Activated CD8-positive, alpha-beta memory T cell treated with anti-CD3 and anti-CD28 coated beads for 1 hour (primary cell): ENCODE measurements around the gene CFAP61.

Experiments
- DNase-seq, 2 donors: peaks; one replicate each; pipeline ENCODE4 v3.0.0-alpha.2; 2020; ENCODE audit warnings: low read depth in 1 of 2; ENCODE audit errors: extremely low read depth in 1 of 2

Gene CFAP61

DNA sequence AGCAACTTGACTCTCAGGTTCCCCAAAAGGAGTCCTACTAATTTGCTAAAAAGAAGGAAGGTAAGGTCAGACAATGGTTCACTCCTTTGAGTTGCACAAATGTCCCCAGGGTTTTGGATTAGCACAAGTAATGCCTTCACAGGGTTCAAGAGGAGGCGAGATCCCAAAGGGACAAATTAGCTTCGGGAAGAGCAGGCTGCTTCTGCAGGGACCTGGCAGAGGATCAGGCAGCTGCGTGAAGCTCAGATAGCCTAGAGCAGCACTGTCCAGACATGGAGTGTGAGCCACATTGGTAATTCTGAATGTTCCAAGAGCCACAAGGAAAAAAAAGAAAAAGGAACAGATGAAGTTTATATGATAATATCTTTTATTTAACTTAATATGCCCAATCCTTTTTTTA lies 115.4 kb downstream of the CFAP61 start:
- no peak for DNase-seq

DNA sequence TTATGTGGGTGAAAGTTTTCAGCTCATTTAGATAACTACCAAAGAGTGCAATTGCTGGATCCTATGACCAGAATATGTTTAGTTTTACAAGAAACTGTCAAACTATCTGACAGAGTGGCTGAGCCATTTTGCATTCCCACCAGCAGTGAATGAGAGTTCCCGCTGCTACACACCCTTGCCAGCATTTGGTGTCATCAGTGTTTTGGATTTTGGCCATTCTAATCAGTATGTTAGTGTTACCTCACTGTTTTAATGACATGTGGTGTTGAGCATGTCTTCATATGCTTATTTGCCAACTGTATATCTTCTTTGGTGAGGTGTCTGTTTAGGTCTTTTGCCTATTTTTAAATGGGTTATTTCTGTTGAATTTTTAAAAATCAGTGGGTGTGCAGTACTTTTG lies 120.9 kb downstream of the CFAP61 start:
- no peak for DNase-seq

DNA sequence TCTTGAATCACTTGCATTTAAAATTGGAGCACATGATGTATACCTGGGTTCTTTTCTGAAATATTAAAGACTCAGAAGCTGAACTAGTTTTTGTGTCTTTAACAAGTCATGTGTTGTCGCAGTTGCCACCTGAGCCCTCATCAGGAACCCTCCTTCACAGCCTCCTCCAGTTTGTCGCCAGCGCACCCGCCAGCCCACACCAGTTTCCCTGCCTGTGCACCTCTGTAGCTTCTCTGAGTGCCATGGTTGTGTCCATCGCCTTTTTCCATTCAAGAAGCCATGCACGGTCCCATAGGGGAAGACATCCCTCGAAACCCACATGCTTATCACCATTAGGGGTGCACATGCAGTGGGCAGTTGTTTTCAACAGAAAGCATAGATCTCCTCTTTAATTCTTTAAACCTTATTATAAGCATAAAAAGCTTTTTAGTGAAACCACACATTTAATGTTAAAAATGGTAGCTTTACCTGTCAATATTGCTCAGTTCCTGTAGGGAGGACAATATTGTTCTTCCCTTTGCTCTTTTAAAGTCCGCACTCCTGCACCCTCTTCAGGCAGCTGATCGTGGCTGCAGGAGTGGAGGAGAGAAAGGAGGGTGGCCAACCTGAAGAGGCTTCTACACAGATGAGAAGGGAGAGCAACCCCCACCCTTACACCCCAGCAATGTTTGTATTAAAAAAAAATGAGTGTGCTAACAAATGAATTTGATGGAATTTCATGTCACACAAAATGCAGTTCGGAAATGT lies 121.9 kb downstream of the CFAP61 start:
- DNase-seq: no peak

DNA sequence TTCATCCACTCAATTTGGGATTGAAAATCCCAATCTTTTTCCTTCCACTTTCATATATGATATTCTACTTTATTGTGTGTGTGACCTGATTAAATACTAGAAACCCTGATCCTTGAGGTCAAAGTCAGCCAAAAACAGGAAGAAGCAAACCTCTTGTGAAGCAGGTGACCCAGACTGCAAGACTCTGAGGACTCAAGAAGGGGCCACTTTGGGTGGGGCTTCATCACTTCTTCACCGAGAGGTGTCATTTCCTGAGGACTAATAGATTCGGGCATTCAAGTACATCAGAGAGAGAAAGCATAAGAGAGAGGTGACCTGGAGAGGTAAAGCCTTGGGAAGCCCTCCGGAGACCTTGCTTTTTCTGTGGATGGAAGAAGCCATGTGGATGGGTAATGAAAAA lies 129.0 kb downstream of the CFAP61 start:
- no peak for DNase-seq

DNA sequence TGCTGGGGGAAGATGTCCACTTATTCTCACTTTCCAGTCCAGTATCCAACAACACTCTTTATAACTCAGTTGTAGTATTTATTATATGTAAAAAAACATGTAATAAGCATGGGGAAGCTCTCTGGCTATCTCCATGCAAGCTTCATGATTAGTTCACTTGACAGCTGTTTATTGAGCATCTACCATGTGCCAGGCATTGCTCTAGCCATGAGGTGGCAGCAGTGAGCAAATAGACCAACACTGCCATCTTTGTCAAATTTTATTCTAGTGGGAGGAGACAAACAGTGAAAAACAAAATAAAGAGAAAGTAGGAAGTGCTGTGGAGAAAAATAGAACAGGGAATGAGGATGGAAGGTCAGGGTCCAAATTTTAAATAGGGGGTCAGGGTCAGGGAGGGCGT lies 131.8 kb downstream of the CFAP61 start:
- no peak for DNase-seq

DNA sequence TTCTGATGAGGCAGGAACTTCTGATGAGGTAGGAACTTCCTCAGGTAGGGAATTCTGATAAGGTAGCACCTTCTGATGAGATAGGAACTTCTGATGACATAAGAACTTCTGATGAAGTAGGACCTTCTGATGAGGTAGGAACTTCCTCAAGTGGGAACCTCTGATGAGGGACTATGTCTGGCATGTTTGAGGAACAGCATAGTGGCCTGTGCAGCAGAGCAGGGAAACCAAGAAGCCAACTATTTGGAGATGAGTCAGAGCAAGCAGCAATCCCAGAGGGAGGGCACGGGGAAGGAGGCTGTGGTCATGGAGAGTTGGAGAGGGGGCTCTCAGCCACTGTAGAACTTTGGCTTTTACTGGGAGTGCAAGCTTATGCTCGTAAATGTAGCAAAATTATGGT lies 132.4 kb downstream of the CFAP61 start:
- DNase-seq: no peak

DNA sequence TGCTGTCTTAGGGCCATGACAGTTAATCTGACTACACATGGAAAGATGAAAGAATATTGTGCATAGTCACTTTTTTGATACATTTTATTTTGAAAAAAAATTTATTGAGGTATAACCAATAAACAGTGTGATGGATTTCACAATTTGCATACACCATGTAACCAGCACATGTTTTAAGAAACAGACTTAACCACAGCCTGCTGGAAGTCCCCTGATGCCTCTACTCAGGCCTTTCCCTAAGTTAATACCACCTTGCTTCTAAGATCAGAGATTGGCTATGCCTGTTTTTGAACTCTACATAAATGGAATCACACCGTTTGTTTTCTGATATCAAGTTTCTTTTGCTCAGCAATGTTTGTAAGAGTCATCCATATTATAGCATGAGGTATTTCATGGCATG lies 136.3 kb downstream of the CFAP61 start:
- no peak for DNase-seq

DNA sequence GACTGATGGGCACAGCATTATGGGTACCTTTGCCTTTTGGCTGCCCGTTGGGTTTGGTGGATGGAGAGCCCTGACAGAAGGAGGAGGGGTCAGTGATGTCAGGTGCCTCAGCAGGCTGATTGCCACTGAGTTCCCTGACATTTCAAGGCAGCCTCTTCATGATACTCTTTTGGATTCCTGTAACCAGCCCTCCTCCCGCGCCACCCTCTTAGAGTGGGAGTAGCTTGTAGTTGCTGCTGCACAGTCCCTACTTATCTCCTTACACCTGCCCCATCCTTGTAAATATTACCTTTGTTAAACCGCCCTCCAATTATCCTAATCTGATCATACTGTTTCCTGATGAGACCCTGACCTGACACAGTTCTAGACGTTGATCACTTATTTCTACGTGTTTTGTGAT lies 140.0 kb downstream of the CFAP61 start:
- DNase-seq: no peak

DNA sequence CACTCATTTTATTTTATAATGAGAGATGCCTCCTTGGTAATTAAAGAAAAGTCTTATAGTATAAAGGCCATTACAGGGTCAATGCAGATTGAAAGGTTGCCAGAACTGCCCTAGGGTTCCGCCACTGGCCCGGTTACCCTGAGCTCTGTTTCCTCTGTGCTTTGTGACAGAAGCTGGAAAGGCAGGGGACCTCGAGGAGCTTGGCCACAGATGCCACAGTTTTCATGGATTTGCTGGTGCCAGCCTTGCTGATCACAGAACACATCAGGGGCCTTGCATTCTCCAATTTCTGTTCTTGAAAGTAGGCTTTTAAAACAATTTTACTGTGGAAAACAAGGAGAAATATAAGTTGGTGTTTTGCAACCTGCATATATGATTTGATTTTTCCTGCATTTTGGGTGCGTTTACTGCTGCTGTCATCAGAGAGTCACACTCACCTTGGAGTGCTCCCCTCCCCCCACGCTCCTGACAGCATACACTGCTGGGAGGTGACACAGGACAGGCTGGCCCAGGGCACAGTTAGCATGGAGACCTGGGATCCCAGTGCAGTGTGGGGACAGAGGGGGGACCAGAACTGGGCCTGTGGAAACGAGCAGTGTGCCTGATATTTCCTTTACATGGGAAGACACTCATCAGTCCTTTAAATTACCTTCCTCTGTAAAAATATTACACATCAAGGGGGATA lies 142.8 kb downstream of the CFAP61 start:
- no peak for DNase-seq

DNA sequence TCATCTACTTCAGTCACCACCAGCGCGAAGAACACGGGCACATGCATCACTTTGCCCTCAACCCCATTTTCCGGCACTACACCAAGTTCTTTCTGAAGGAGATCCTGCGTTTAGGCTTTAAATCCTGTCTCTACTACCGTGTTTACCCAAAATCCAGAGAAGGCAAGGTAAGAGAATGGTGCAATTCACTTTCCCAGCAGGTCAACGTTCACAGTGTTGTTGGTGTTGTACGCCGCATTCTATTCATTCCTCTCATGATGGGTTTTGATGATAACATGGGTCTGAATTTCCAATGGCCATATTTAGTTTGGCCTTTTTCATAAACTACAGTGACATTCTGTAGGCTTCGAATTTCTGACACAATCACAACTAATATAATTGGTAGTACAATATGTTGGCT lies 144.3 kb downstream of the CFAP61 start:
- no peak for DNase-seq

DNA sequence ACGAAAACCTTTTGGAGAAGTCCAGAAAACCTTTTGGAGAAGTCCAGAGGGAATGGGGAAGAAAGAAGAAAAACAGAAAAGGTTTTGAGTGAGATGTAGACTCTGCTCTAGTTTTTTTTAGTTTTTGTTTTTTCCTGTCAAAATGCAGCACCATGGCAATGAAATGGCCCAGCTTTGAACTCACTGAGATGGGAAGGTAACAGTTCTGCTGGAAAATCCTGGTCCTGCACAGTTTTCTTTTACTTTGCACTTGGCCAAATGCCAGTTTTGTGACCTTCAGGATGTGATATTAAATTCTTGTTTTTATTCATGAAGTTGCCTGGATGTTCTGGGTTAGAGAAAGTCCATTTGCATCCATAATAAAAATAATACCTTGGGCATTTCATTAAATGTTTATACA lies 145.7 kb downstream of the CFAP61 start:
- DNase-seq: no peak

DNA sequence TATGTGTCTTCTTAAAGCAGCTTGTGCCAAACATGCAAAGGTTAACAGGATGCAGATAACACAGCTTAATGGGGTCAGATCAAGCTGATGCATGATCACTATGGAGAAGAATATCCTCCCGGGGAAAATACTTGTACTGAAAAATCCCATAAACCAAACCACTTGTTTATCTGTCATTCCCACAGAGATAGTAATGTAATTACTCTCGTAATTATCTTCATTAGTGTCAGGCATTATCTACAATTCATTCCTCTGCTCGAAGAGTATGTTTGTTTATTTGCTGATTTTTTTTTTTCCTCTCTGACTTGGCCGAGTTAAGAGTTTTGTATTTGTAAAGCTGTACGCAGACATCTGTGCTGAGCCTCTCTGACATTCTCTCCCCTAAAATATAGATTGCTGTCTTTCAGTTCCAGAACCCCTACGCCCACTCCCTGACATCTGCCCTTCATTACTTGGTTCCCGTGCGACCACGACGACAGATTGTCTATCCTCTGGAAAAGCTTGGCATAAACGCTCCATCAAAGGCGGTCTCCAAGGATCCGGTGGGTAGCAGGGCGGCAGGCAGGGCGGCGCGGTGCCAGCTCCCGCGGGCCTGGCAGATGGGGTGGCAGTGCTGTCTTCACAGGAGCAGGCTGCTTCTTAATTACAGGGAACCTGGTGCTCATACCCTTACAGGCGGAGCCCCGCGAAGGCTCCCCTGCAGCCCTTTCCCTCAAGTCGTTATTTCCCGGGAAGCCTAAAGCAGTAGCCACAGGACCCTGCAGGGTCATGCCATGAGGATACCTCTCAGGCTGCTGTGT lies 147.2 kb downstream of the CFAP61 start:
- DNase-seq: no peak

DNA sequence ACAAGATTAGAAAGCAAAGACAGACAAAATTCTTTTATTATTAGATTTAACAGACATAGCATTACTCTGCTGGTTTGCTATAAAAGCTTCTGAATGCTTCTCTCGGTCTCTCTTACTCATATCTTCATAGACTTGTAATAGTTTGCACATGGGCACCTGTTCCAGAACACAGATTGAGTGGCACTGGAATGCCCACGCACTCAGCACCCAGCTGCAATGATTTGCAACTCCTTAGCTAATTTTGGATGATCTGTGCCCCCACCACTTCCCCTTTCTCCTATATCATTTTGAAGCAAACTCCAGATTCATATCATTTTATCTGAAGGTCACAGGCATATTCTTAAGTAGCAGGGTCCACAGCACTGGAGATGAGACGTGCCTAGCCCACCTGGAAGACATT lies 148.8 kb downstream of the CFAP61 start:
- DNase-seq: no peak

DNA sequence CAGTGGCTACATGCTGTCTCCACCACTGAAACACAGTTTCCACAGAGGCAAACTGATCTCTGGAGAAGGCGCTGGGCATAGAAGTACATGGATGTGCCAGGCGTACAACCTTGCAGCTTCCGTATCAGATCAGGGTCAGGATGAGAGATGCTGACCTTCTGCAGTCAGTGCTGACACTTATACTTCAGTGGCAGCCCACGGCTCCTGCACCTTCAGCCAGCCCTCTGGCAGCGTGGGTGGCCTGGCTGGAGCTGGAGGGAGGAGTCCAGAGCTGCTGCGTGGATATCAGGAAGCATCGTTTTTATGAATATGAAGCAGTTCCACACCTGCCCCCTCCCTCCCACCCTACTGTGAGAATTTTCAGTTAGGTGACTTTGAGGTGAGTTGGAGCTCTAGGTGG lies 149.3 kb downstream of the CFAP61 start:
- no peak for DNase-seq

DNA sequence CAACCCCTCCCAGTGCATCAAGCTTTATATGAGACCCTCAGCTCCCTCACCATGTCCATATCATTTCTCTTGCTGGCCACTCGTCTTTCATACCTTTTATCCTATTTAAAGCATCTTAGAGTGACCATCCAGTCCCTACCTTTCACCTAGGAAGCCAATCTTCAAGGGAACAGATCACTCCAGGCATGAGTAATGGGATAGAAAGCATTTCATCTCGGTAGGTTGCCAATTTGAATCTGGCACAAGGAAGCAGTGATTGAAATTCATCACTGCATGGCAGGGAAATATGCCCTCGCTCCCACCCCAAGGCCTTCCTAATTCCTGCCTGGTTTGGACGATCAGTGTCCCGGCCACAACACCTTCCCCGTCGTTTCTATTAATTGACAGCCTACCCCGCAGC lies 150.4 kb downstream of the CFAP61 start:
- no peak for DNase-seq

DNA sequence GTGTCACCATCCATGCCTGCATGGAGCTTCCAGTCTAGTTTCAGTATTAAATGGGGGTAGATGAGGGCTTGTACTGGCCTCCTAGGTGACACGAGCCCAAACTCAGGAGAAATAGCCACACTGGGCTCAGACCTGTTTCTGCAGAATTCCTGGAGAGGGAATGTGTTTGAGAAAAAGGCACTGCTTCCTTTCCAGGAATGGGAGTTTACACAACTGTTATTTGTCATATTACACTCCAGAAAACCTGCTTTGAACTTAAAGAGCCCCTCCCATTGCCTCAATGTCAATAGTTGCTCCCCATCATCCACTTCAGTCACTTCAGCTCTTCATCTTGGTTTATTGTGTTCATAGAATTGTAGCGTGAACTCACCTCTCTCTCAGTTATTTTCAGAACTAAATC lies 151.5 kb downstream of the CFAP61 start:
- no peak for DNase-seq

DNA sequence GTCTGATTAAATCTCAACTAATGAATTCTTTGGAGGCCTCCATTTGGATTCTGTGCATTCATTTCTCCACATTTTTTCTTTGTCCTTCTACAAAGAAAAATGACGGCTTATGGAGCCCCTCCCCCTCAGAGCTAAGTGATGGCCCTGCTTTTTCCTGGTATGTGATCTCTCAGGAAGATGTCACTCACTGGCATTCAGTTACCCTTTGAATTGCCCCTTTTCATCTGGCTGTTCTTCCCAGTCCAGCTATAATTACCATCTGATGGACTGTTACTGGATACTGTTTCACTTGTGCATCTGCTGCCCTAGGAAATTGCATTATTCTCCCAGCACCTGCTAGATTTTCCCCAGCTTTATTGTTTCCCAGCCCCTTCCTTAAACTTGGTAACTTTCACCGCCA lies 151.9 kb downstream of the CFAP61 start:
- no peak for DNase-seq

DNA sequence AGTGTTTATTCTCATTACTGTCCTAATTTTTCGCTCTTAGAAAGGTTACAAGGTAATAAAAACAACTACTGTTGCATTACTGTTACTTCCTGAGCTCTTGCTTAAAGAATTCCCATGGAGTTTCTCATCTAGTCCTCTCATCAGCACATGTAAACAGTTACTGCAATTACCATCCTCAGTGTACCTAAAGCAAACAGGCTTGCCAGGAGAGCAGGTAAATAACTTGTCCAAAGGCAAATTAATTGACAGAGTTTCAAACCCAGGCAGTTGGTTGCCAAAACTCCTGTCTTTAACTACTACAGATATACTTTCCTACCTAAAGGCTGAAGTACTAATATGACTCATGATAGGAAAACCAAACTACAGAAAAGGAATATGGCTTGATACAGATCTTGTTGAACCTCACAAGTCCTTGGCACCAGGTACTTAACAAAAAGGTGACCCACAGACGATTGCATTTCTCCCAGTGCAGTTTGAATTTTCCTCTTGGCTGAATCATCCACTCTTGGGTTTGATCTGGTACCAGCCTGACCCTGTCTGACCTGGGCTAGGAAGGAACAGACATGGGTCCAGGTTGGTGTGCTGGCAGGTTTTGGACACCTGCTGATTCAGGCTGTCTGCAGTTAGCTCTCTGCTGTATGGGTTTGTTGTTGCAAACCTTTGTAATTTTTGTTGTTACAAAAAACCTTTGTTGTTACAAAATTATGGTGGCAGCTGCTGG lies 153.0 kb downstream of the CFAP61 start:
- no peak for DNase-seq

DNA sequence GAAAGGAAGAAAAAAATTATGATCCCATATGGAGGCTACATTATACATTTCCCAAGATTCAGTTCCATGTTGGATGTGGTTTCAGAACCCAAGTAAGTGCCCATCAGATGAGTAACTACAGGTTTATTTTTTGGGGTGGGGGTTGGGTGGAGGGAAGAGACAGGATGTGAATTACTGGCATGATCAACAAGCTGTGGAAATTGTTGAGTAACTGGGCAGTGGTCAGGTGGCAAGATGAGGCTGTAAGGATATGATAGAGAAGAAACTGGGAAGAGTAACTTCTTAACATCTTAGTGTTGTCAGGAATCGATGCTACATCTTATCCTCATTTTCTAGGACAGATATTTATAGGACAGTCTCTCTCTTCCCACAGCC lies 153.5 kb downstream of the CFAP61 start:
- DNase-seq: no peak

DNA sequence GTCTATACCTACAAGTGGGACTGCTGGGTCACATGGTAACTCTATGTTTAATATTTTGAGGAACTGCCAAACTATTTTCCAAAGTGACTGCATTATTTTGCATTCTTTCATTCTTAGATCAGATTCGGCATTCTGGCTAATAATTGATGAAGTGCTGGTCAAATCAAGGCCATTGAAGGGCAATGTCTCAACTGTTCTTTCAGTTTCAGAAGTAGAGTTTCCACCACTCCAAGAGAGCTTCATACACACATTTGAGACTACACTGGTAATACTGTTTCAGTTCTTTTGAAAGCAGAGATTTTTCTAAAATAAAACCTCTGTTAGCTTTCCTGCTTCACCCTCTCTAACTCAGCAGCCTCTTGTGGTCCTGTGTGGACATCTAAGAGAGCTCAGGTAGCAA lies 154.5 kb downstream of the CFAP61 start:
- DNase-seq: no peak

DNA sequence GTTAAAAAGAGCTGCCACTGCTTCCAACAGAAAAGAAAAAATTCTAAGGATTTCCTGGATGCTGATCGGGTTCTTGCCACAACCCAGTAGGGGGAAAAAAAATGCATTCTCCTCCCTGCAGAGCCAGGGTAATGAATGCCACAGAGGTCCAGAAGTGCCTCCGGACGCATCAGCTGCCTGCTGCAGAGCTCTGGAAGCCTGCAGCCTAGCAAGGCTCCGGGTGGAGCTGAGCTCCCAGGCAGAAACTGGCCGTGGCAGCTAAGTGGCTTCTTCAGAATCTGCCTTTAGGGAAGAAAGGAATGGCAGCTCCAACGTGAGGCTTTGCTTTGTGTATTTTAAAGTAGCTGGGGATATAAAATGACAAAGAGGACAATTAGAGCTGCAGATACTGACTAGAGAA lies 155.0 kb downstream of the CFAP61 start:
- no peak for DNase-seq
